PFSK-1 (cell line): ENCODE data around the gene APLP1.

Source experiments
- FOXP2 ChIP-seq: optimal IDR thresholded peaks from 2 replicates; pipeline ENCODE3; 2011; ENCODE audit warnings: borderline replicate concordance, control low read depth, inconsistent platforms; ENCODE audit not compliant: insufficient read depth; ENCODE audit errors: extremely low read length, extremely low read depth
- POLR2AphosphoS5 ChIP-seq: IDR thresholded peaks from 2 replicates; pipeline ENCODE4 v1.6.1; 2012; ENCODE audit warnings: low read depth, mild to moderate bottlenecking, control low read depth, low read length, moderate library complexity
- SIN3A ChIP-seq: IDR thresholded peaks from 2 replicates; pipeline ENCODE4 v1.6.1; 2012; ENCODE audit warnings: mild to moderate bottlenecking, low read length, moderate library complexity, borderline replicate concordance; ENCODE audit not compliant: insufficient read depth
- TAF1 ChIP-seq: IDR thresholded peaks from 2 replicates; pipeline ENCODE4 v1.6.1; 2012; ENCODE audit warnings: low read length, control low read depth, borderline replicate concordance; ENCODE audit not compliant: insufficient read depth
- TF ChIP-seq, protein P1 (sequence below), 2 experiments: IDR thresholded peaks; 2 replicates each; pipeline versions ENCODE4 v1.6.1 to v1.8.0; 2011 to 2012; ENCODE audit warnings: low read depth in 2 of 2, low read length in 2 of 2, control low read depth in 1 of 2, inconsistent platforms in 1 of 2, mild to moderate bottlenecking in 1 of 2, moderate library complexity in 1 of 2; ENCODE audit not compliant: insufficient read depth in 1 of 2

The APLP1 gene

DNA sequence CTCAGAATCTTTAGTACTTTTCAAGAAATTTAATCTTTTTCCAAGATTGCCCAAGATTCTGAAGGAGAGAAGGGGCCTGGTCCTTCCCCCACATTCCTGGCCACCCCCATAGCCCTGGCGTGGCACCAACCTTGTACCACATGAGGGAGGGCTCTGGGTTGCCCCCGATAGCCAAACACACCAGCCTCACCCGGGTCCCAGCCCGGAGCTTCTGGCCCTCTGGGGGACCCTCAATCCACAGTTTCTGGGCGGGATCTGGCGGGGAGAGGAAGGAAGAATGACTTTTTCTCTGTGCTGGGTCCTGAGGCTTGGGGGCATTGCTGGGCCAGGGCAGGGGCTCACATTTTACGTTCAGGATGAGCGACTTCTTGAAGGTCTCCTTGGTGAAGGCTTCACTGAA is 20.5 kb upstream of the APLP1 start:
- TF ChIP-seq FOXP2 (no peak), TAF1 (no peak), SIN3A (no peak), POLR2AphosphoS5 (no peak)
- TF ChIP-seq, protein P1, sequence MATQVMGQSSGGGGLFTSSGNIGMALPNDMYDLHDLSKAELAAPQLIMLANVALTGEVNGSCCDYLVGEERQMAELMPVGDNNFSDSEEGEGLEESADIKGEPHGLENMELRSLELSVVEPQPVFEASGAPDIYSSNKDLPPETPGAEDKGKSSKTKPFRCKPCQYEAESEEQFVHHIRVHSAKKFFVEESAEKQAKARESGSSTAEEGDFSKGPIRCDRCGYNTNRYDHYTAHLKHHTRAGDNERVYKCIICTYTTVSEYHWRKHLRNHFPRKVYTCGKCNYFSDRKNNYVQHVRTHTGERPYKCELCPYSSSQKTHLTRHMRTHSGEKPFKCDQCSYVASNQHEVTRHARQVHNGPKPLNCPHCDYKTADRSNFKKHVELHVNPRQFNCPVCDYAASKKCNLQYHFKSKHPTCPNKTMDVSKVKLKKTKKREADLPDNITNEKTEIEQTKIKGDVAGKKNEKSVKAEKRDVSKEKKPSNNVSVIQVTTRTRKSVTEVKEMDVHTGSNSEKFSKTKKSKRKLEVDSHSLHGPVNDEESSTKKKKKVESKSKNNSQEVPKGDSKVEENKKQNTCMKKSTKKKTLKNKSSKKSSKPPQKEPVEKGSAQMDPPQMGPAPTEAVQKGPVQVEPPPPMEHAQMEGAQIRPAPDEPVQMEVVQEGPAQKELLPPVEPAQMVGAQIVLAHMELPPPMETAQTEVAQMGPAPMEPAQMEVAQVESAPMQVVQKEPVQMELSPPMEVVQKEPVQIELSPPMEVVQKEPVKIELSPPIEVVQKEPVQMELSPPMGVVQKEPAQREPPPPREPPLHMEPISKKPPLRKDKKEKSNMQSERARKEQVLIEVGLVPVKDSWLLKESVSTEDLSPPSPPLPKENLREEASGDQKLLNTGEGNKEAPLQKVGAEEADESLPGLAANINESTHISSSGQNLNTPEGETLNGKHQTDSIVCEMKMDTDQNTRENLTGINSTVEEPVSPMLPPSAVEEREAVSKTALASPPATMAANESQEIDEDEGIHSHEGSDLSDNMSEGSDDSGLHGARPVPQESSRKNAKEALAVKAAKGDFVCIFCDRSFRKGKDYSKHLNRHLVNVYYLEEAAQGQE (IDR thresholded peaks at IDR 0.05; ENCODE audit: insufficient read depth in 1 of 2, low read depth in 2 of 2, low read length in 2 of 2) = no peak

DNA sequence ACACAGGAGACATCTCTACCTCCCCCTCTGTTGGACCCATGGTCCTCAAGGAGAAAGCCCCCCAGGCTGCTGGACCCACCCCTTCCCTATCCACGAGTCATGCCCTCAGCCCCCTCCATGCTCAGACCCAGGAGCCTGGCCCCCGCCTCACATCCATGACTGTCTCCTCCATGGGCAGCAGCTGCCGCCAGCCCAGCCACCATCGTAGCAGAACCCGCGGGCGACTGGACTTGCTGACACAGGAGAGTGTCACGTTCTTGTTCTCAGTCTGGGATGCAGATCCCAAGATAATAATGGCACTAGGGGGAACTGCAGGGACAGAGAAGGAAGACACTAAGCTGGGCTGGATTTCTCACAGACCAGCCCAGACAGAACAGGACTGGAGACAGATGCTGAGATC is 19.9 kb upstream of the APLP1 start:
- no peak for TF ChIP-seq FOXP2
- no peak for TF ChIP-seq POLR2AphosphoS5
- TF ChIP-seq, protein P1 (IDR thresholded peaks at IDR 0.05; ENCODE audit: insufficient read depth in 1 of 2, low read depth in 2 of 2, low read length in 2 of 2) = no peak
- TF ChIP-seq SIN3A = no peak
- no peak for TF ChIP-seq TAF1

DNA sequence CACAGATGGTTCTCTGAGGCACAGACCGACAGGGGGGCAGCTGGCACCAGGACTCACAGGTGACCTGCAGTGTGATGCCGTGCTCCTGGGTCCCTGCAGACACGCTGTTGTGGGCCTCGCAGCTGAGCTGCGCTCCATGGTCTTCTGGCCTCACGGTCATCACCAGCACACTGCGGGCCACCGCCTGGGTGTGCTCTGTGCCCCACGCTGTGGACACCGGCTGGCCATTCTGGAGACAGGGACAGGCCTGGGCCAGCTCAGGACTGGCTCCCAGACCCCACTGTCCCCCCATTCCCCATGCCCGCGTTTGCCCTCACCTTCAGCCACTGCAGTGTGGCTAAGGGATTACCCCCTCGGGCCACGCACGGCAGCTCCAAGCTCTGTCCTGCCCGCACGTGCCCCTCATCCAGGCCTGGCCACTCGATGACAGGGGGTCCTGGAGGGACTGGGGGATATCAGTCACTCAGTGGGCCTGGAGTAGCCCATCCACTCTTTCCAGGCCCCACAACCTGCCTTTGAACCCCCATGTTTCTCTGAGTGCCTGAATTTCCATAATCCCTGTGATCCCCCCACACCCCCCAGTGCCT is 19.4 kb upstream of the APLP1 start:
- no peak for TF ChIP-seq TAF1
- no peak for TF ChIP-seq SIN3A
- TF ChIP-seq, protein P1 (IDR thresholded peaks at IDR 0.05; ENCODE audit: insufficient read depth in 1 of 2, low read depth in 2 of 2, low read length in 2 of 2) = no peak
- no peak for TF ChIP-seq POLR2AphosphoS5
- TF ChIP-seq FOXP2 = no peak

DNA sequence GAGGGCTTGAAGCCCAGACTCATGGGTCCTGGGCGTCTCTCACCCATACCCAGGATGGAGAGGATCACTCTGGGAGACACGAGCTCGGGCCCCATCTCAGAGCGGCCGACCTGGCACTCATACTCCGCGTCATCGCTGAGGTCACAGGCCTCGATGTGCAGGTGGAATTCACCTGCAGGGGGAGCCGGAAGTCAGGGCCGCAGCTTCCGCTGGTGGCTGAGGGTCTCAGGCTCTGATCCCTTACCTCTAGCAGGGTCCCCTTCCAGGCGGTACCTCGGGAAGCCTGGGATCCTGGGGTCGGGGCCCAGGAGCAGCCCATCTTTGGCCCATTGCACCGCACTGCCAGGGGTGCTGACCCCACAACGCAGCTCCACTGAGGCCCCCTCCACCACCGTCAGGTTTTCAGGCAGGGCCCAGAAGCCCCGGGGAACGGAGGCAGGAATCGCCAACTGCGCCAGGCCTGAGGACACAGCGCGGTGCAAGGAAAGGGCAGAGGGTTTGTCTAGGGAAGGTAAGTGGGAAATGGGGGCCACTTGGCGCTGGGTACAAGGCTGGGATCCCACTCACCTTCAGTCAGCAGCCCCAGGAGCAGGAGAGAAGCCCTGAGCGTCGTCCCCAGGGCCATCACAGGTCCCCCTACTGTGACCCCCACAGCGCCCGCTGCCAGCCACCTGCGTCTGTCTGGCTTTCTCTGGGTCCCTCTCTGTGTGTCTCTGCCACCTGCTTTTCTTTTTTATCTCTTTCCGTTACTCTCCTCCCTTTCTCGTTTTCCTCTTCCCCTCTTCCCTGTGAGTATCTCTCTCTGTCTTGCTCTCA is 17.0 kb upstream of the APLP1 start:
- TF ChIP-seq TAF1 = no peak
- no peak for TF ChIP-seq FOXP2
- TF ChIP-seq, protein P1 (IDR thresholded peaks at IDR 0.05; ENCODE audit: insufficient read depth in 1 of 2, low read depth in 2 of 2, low read length in 2 of 2) = no peak
- TF ChIP-seq SIN3A = no peak
- TF ChIP-seq POLR2AphosphoS5 = no peak
